NCI-H2029 treated with DMSO at 0.1 percent for 48 hours (cell line): ENCODE results near the gene KIAA1217.
A peak's percentile ranks its signal among the peaks of the same experiment; 100 is the strongest.
"Not testable (repeated sequence)": the region's sequence is repeated elsewhere in the genome, so short reads cannot be mapped to it uniquely, and the experiment has no call there.

Experiments used
- DNase-seq: peaks from one replicate; lab custom pipeline; 2025; lab: John Stamatoyannopoulos, UW

The KIAA1217 gene

DNA sequence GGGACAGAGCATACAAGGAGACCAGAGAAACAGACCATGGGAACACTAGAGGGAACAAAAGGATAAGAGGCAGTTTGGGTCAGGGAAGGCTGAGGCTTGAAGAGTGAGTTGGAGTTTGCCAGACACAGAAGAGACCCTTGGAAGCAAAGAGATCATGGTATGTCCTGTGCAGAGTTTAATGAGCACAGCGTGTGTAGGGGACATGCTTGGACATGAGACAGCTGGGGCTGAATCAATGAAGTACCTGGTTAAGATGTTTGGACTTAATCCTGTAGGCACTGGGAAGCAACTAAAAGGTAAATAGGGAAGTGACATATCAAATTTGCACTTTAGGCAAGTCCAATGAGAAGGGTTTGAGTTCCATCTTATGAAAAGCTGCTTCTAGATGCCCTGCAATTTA lies 79.6 kb downstream of the KIAA1217 start:
- DNase-seq = no peak

- DNase-seq = no peak
Observed at GRCh38 chr10:24289235-24289634, 80.3 kb downstream of the KIAA1217 start.

- no peak for DNase-seq
Observed at GRCh38 chr10:24292304-24293293, 83.7 kb downstream of the KIAA1217 start.

GRCh38 chr10:24299578-24300260 lies 90.8 kb downstream of the KIAA1217 start:
- no peak for DNase-seq

GRCh38 chr10:24303522-24304310 lies 94.8 kb downstream of the KIAA1217 start:
- DNase-seq = no peak

DNA sequence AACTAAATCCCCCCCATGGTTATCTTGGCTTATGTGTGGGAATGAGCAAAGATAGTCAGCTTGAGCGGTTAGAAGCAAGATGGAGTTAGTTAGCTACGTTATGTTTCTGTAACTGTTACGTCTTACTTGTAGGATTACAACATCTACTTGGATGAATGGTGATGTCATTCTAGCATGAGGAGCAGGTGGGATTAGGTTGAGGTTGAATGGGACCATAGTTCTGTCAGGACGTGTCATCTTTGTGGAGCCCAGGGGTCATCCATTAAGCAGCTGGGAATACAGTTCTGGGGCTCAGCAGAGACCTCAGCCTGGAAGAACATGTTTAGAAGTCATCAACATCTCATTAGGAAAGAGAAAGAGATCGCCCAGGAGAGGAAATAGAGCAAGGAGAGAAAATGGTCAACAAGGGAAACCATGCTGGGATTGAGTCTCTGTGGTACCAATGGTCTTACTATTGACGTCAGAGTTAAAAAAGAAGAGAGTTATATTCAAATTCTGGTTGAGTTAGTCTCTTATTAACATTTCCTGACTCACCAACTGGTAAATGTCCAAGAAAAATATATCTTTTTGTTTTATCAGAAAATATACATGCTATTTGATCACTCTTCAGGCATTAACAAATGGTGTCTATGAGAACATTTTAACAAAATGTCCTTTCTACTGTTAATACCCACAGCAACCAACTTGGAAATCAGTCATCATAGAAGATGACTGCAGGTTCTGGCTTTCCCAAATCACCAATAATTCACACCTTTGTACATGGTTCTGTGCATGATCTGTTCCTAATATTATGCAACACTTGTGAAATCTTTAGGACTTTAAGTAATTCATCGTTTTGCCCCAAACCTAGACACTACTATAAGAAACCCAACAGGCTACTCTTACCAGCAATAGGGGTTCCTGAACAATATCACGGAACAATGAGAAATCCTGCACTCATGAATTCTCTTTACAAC lies 96.9 kb downstream of the KIAA1217 start:
- no peak for DNase-seq

DNA sequence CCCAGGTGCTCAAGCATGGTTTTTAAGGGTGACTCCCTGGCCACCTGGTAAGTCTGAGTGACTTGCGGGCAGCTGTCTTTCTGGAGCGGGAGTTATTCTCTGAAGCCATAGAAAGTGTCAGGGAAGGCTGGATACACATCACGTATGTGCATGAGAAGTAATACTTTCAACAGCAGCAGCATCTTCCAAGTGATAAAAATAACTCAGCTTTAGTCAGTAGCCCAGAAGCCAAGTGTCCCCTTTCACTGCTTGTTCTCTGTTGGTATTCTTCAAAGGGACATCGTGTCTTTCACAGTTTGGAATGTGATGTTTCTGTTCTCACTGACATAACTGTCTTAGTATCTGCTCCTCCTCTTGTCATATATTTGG lies 97.6 kb downstream of the KIAA1217 start:
- DNase-seq = no peak

- no peak for DNase-seq
Observed at GRCh38 chr10:24307116-24307515, 98.2 kb downstream of the KIAA1217 start.

DNA sequence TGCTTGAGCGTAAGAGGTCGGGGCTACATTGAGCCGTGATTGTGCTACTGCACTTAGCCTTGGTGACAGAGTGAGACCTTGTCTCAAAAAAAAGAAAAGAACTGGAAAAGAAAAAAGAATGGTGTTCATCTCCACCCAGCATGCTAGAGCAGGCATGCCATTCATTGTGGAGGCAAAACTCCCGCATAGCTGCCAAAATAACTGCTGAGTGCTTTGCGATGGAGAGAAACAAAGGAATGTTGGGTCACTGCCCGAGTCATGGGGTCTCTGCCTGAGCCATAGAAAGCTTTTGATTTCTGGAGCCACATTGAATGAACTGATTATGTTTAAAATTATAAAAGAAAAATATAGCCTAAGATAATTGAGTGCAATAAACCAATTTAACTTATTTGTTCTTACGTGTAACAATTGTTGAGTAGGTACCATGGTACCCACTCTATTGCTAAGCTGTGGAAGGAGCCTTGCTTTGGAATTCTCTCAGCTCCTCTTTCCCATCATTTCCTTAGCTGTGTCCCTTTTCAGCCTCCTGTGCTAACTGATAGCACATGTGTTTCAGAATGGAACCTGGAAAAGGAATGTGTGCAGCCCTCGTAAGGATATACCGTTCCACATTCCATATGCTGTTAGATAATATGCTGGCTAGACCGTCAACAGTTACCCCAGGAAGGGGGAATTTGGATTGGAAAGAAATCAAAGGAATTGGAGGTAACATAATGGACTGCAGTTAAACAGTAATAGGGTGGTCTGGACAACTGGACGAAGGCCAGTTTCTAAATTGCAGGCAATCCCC lies 99.0 kb downstream of the KIAA1217 start:
- no peak for DNase-seq

GRCh38 chr10:24310104-24310503 lies 101.2 kb downstream of the KIAA1217 start:
- DNase-seq = no peak

DNA sequence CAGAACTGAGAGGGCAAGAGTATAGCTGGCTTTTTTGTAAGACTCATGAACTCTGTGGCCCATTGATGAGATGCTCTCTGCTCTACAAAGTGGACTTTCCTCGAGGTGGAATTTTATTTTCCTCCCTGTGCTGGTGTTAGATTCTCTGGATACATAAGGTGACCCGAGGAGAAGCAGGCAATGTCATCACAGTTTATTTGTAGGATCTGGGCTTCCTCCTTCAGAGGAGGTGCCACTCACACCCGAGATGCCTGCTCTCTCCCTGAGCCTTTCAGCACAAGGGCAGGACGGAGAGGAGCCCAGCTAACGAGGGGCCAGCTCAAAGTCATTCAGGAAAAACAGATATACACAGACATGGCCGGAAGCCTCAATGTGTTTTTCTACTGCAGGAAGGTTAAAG lies 103.0 kb downstream of the KIAA1217 start:
- no peak for DNase-seq

- DNase-seq = no peak
Observed at GRCh38 chr10:24313283-24313682, 104.3 kb downstream of the KIAA1217 start.

DNA sequence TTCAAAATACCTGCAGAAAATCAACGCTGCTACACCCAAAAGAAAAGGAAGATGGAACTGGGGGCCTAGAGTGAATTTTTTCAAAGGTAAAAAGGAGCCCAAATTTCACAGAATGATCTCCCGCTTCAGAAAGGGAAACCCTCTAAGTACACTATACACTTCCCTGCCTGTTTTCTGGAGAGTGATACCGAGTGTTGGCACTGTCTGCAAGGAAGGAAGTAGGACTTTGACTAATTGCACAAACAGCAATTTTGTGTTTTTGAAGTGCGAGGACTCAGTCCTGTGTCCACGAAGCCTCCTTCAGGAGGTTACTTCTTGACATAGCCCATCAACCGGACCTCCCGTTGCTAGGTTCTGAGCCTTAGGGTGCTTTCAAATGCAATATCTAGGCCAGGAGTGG lies 106.3 kb downstream of the KIAA1217 start:
- no peak for DNase-seq

- DNase-seq = no peak
Observed at GRCh38 chr10:24318517-24318916, 109.6 kb downstream of the KIAA1217 start.

DNA sequence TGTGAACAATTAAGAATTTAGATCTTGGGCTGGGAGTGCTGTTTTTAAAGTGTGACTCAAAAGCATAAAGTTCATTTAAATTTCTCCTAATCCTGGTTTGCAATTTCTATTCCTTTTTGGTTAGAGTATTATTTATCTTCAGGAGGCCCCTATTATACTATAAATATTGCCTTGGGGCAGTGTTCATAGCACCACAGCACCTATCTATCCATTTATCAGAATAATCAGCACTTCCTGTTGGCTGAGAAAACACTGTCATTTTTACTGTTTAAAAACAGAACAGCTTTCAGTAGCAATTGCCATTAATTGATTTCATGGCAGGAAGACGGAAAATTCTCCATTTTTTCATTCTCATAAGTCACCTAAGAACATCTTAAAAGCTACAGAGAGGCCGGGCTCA lies 111.4 kb downstream of the KIAA1217 start:
- DNase-seq = no peak

GRCh38 chr10:24324651-24325050 lies 115.7 kb downstream of the KIAA1217 start:
- DNase-seq = no peak

DNA sequence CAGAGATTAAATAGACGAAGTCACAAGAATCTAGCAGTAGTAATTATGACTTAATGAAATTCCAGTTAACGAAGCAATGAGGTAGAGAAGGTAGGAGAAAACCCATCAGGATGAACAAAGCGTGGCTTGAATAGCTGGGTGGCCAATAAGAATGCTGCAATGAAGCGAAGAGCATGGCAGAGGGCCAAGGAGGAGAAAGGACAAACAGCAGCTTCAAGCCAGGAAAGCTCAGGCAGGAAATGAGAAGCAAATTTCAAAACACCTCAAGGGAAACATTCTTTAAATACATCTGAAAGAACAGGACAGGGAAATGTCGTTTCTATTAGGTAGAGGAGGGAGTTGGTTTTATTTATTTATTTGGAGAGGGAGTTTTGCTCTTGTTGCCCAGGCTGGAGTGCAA lies 122.5 kb downstream of the KIAA1217 start:
- peak; percentile 58 for DNase-seq

GRCh38 chr10:24333736-24334135 lies 124.8 kb downstream of the KIAA1217 start:
- no peak for DNase-seq

GRCh38 chr10:24334279-24334939 lies 125.5 kb downstream of the KIAA1217 start:
- DNase-seq = no peak

DNA sequence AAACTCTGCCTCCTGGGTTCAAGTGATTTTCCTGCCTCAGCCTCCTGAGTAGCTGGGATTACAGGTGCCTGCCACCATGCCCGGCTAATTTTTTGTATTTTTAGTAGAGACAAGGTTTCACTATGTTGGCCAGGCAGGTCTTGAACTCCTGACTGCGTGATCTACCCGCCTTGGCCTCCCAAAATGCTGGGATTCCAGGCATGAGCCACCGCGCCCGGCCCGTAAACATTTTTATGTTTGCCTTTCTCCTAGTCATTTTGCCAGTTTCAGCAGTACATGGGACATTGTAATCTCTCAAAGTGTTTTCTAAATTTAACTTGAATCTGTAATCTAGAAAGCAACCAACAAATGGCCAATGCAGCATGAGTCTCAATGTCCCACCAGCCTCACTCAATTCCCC lies 128.8 kb downstream of the KIAA1217 start:
- not testable (repeated sequence) for DNase-seq
